ENCODE data around the gene ATF2.

ATF2 gene

GRCh38 chr2:175183674-175184073 lies 15.7 kb upstream of the ATF2 start:
- TF ChIP-seq CTCF (conservative IDR thresholded peaks at IDR 0.05; ENCODE audit: low read depth, low read length) = no peak
- Histone ChIP-seq H3K4me1 (ENCODE audit: low read depth, poor library complexity, severe bottlenecking) (peaks cover 32% of the 10 kb centered on the region), H3K79me2 (ENCODE audit: insufficient read depth, low read depth) (peaks cover 29% of the 10 kb centered on the region), H3K27ac (no peak overlapping the region), H3K27me3 (ENCODE audit: insufficient read depth, low read depth) (no peaks in the 10 kb centered on the region), H3K9ac (no peak overlapping the region), H2AFZ (ENCODE audit: low read depth) (no peak overlapping the region), H3K4me3 (IDR thresholded peaks at IDR 0.05; ENCODE audit: insufficient read depth, low read depth, low read length) (no peak overlapping the region), H3K36me3 (ENCODE audit: insufficient read depth) (peaks cover 14% of the 10 kb centered on the region; the same call in 1 of the 2 replicates), H4K20me1 (ENCODE audit: insufficient read depth) (0 out of 2 replicates have a peak, but pooled peaks cover 9% of the 10 kb centered on the region), H3K4me2 (no peak overlapping the region)

- TF ChIP-seq CTCF (conservative IDR thresholded peaks at IDR 0.05; ENCODE audit: low read depth, low read length) = no peak
- Histone ChIP-seq H3K4me1 (ENCODE audit: low read depth, poor library complexity, severe bottlenecking) (peaks cover 31% of the 10 kb centered on the region), H3K4me3 (IDR thresholded peaks at IDR 0.05; ENCODE audit: insufficient read depth, low read depth, low read length) (peak overlapping the region; percentile 31), H3K36me3 (ENCODE audit: insufficient read depth) (peaks cover 25% of the 10 kb centered on the region; the same call in 1 of the 2 replicates), H3K27me3 (ENCODE audit: insufficient read depth, low read depth) (no peaks in the 10 kb centered on the region), H4K20me1 (ENCODE audit: insufficient read depth) (0 out of 2 replicates have a peak, but pooled peaks cover 9% of the 10 kb centered on the region), H3K27ac (peak overlapping the region; percentile 64), H2AFZ (ENCODE audit: low read depth) (peak overlapping the region; percentile 79), H3K79me2 (ENCODE audit: insufficient read depth, low read depth) (peaks cover 32% of the 10 kb centered on the region), H3K4me2 (peak overlapping the region; percentile 58), H3K9ac (peak overlapping the region; percentile 75; the same call in 1 of the 2 replicates)
Observed at GRCh38 chr2:175181877-175182308, 13.9 kb upstream of the ATF2 start.

GRCh38 chr2:175181104-175181876 lies 13.3 kb upstream of the ATF2 start, which contains the start of gene ATP5MC3:
Gene ATP5MC3 (minus strand): TSS chr2:175181710. CDS start chr2:175181393, 317 bp downstream.
- Histone ChIP-seq H3K36me3 (ENCODE audit: insufficient read depth) (peaks cover 25% of the 10 kb centered on the region; the same call in 1 of the 2 replicates), H3K9ac (peak within 1 kb of the TSS; percentile 75), H3K4me3 (IDR thresholded peaks at IDR 0.05; ENCODE audit: insufficient read depth, low read depth, low read length) (peak within 1 kb of the TSS; percentile 92), H3K27ac (peak within 1 kb of the TSS; percentile 64), H2AFZ (ENCODE audit: low read depth) (peak within 1 kb of the TSS; percentile 79), H4K20me1 (ENCODE audit: insufficient read depth) (0 out of 2 replicates have a peak, but pooled peaks cover 9% of the 10 kb centered on the region), H3K79me2 (ENCODE audit: insufficient read depth, low read depth) (peaks cover 32% of the 10 kb centered on the region), H3K27me3 (ENCODE audit: insufficient read depth, low read depth) (no peaks in the 10 kb centered on the region), H3K4me1 (ENCODE audit: low read depth, poor library complexity, severe bottlenecking) (peaks cover 31% of the 10 kb centered on the region), H3K4me2 (peak within 1 kb of the TSS; percentile 94)
- peak; percentile 27; the same call in 1 of the 2 replicates for TF ChIP-seq CTCF (conservative IDR thresholded peaks at IDR 0.05; ENCODE audit: low read depth, low read length)

GRCh38 chr2:175180701-175181103 lies 12.7 kb upstream of the ATF2 start:
- Histone ChIP-seq H3K9ac (peak overlapping the region; percentile 75), H4K20me1 (ENCODE audit: insufficient read depth) (0 out of 2 replicates have a peak, but pooled peaks cover 9% of the 10 kb centered on the region), H3K4me1 (ENCODE audit: low read depth, poor library complexity, severe bottlenecking) (peaks cover 31% of the 10 kb centered on the region), H3K79me2 (ENCODE audit: insufficient read depth, low read depth) (peaks cover 32% of the 10 kb centered on the region), H3K4me3 (IDR thresholded peaks at IDR 0.05; ENCODE audit: insufficient read depth, low read depth, low read length) (peak overlapping the region; percentile 92), H3K27me3 (ENCODE audit: insufficient read depth, low read depth) (no peaks in the 10 kb centered on the region), H3K27ac (peak overlapping the region; percentile 64), H3K4me2 (peak overlapping the region; percentile 94), H3K36me3 (ENCODE audit: insufficient read depth) (peaks cover 25% of the 10 kb centered on the region; the same call in 1 of the 2 replicates), H2AFZ (ENCODE audit: low read depth) (peak overlapping the region; percentile 79; the same call in 1 of the 2 replicates)
- no peak for TF ChIP-seq CTCF (conservative IDR thresholded peaks at IDR 0.05; ENCODE audit: low read depth, low read length)

Data from KMS-11 (cell line).